Suprapubic skin (tissue), 4 donors: ENCODE data around the gene TMEM184B. TPM values are rescaled to one million over a fixed set of nuclear protein-coding genes. Genes with fewer than 3 reads are reported as not detected.
"Not testable (repeated sequence)": the region's sequence is repeated elsewhere in the genome, so short reads cannot be mapped to it uniquely, and the experiment has no call there.

Experiments
- DNase-seq, 2 donors: peaks; one replicate each; pipeline ENCODE4 v3.0.0-alpha.2; 2019; ENCODE audit warnings: low spot score in 2 of 2
- H3K27ac ChIP-seq: fragments of 200-600 bp; sonication (generic); one replicate; pipeline ENCODE4 v1.5.1; 2019
- H3K27me3 ChIP-seq: fragments of 200-600 bp; sonication (generic); one replicate; pipeline ENCODE4 v1.5.1; 2019
- H3K36me3 ChIP-seq: fragments of 200-600 bp; sonication (generic); one replicate; pipeline ENCODE4 v1.5.1; 2019
- H3K4me1 ChIP-seq: fragments of 200-600 bp; sonication (generic); one replicate; pipeline ENCODE4 v1.5.1; 2019
- H3K4me3 ChIP-seq: fragments of 200-600 bp; sonication (generic); one replicate; pipeline ENCODE4 v1.5.1; 2019; ENCODE audit warnings: mild to moderate bottlenecking
- H3K9me3 ChIP-seq: fragments of 200-600 bp; sonication (generic); one replicate; pipeline ENCODE4 v1.5.1; 2019
- CTCF ChIP-seq, 2 donors: fragments of 200-600 bp in 1 of 2; fragments of 450-650 bp in 1 of 2; sonication (generic) in 1 of 2; IDR thresholded peaks; one replicate each; pipeline ENCODE4 v1.5.1; 2016 to 2019; ENCODE audit warnings: antibody characterized with exemption in 2 of 2, mild to moderate bottlenecking in 1 of 2, moderate library complexity in 1 of 2
- EP300 ChIP-seq: sonication (generic); formaldehyde crosslinking; IDR thresholded peaks from one replicate; pipeline ENCODE4 v1.6.1; 2017; ENCODE audit warnings: antibody characterized with exemption
- POLR2A ChIP-seq, 2 donors: fragments of 450-650 bp; IDR thresholded peaks; one replicate each; pipeline ENCODE4 v1.6.1; 2017; ENCODE audit warnings: antibody characterized with exemption in 2 of 2, mild to moderate bottlenecking in 2 of 2, moderate library complexity in 2 of 2
- POLR2AphosphoS5 ChIP-seq, 3 donors: sonication (generic); formaldehyde crosslinking; IDR thresholded peaks; one replicate each; pipeline ENCODE4 v1.6.1; 2017; ENCODE audit warnings: antibody characterized with exemption in 3 of 3
- WGBS: methylation state at CpG from one replicate; pipeline ENCODE4 v1.1.5; 2018; 5-methylcytosine and 5-hydroxymethylcytosine counted together
- total RNA-seq, 4 donors: library from RNA; depleted of rRNA; stranded (reverse); fragments of >200 nt; gene quantifications; one replicate each; pipeline ENCODE4 v1.1.0, GENCODE V29; 2016

TMEM184B gene
- total RNA-seq, 4 donors from 2014 or later = 41.5 to 54.9 (median 46.0) TPM

GRCh38 chr22:38180841-38181452, 91.9 kb downstream of the TMEM184B start:
- Histone ChIP-seq H3K9me3 (no peaks in the 10 kb centered on the region), H3K27ac (peak overlapping the region; percentile 90), H3K4me3 (peak overlapping the region; percentile 59), H3K36me3 (no peaks in the 10 kb centered on the region), H3K27me3 (no peaks in the 10 kb centered on the region), H3K4me1 (peaks cover 59% of the 10 kb centered on the region)
- TF ChIP-seq EP300 = no peak
- no peak for TF ChIP-seq CTCF (IDR thresholded peaks at IDR 0.05)
- no peak for TF ChIP-seq POLR2A (IDR thresholded peaks at IDR 0.05)
- 5% methylated on average over 14 of the region's 14 CpGs for WGBS
- no peak for DNase-seq

- DNase-seq, H3K27me3 ChIP-seq, H3K36me3 ChIP-seq, H3K9me3 ChIP-seq, H3K4me3 ChIP-seq: not testable (repeated sequence)
- Histone ChIP-seq H3K27ac (peak overlapping the region; percentile 82), H3K4me1 (peaks cover 71% of the 10 kb centered on the region)
- WGBS = 95% methylated on average over 7 of the region's 7 CpGs
Measured at GRCh38 chr22:38178605-38178937, 94.2 kb downstream of the TMEM184B start.

GRCh38 chr22:38177926-38178604, 94.7 kb downstream of the TMEM184B start:
- H3K4me3 ChIP-seq = no peak overlapping the region
- peak in 2 of 3 donors; percentile 48 to 70 for TF ChIP-seq POLR2AphosphoS5 (IDR thresholded peaks at IDR 0.05)
- no peak for TF ChIP-seq POLR2A (IDR thresholded peaks at IDR 0.05)
- no peak for TF ChIP-seq EP300
- H3K27me3 ChIP-seq = no peaks in the 10 kb centered on the region
- DNase-seq = peak in 1 of 2 donors; percentile 81
- peaks cover 75% of the 10 kb centered on the region for H3K4me1 ChIP-seq
- WGBS = 46% methylated on average over 14 of the region's 15 CpGs
- H3K9me3 ChIP-seq = no peaks in the 10 kb centered on the region
- H3K27ac ChIP-seq = peak overlapping the region; percentile 82
- no peaks in the 10 kb centered on the region for H3K36me3 ChIP-seq

GRCh38 chr22:38177571-38177925, 95.3 kb downstream of the TMEM184B start:
- peaks cover 80% of the 10 kb centered on the region for H3K4me1 ChIP-seq
- not testable (repeated sequence) for H3K27me3 ChIP-seq, H3K9me3 ChIP-seq, H3K36me3 ChIP-seq, DNase-seq, H3K4me3 ChIP-seq
- WGBS = 79% methylated on average over 9 of the region's 9 CpGs
- H3K27ac ChIP-seq = peak overlapping the region; percentile 82

GRCh38 chr22:38177044-38177443, 95.8 kb downstream of the TMEM184B start:
- Histone ChIP-seq H3K36me3 (no peaks in the 10 kb centered on the region), H3K4me1 (peaks cover 79% of the 10 kb centered on the region), H3K27me3 (no peaks in the 10 kb centered on the region), H3K4me3 (no peak overlapping the region), H3K9me3 (no peaks in the 10 kb centered on the region), H3K27ac (peak overlapping the region; percentile 82)
- 93% methylated on average over 4 of the region's 4 CpGs for WGBS
- TF ChIP-seq EP300 = no peak
- no peak for TF ChIP-seq CTCF (IDR thresholded peaks at IDR 0.05)
- no peak for TF ChIP-seq POLR2A (IDR thresholded peaks at IDR 0.05)
- no peak for TF ChIP-seq POLR2AphosphoS5 (IDR thresholded peaks at IDR 0.05)
- DNase-seq = no peak

- TF ChIP-seq CTCF (IDR thresholded peaks at IDR 0.05) = no peak
- TF ChIP-seq POLR2AphosphoS5 (IDR thresholded peaks at IDR 0.05) = peak in 2 of 3 donors; percentile 39 to 72
- DNase-seq = peak in 1 of 2 donors; percentile 90
- peaks cover 77% of the 10 kb centered on the region for H3K4me1 ChIP-seq
- no peak overlapping the region for H3K4me3 ChIP-seq
- H3K9me3 ChIP-seq = no peaks in the 10 kb centered on the region
- no peaks in the 10 kb centered on the region for H3K27me3 ChIP-seq
- WGBS = 45% methylated on average over 6 of the region's 14 CpGs
- no peaks in the 10 kb centered on the region for H3K36me3 ChIP-seq
- H3K27ac ChIP-seq = peak overlapping the region; percentile 82
Measured at GRCh38 chr22:38176170-38176741, 96.6 kb downstream of the TMEM184B start.
